H1 (cell line): ENCODE measurements around the gene LARGE2. TPM values are rescaled to one million over a fixed set of nuclear protein-coding genes. Genes with fewer than 3 reads are reported as not detected.

Experiments used
- polyA plus RNA-seq, 7 experiments: library from polyadenylated mRNA; depleted of rRNA in 3 of 7; stranded (reverse) in 5 of 7; unstranded in 2 of 7; fragments of >200 nt in 5 of 7; fragments of 200-250 nt in 2 of 7; gene quantifications; 1 replicate in 5 of 7; 2 replicates in 1 of 7; 4 replicates in 1 of 7; pipeline versions ENCODE4 v1.2.1 to v1.2.3, GENCODE V29; 2011 to 2013; ENCODE audit warnings: missing spikeins in 2 of 7, mixed read lengths in 2 of 7
- total RNA-seq: library from RNA; stranded (reverse); fragmentation: NEBNext Ultra II Directional; extraction: Animal tissue kit (Norgen Biotek cat#: 25700); gene quantifications from 2 replicates; pipeline ENCODE4 v1.2.1, GENCODE V29; 2021
- TF ChIP-seq, protein P1 (sequence below): IDR thresholded peaks from 2 replicates; pipeline ENCODE4 v1.6.1; 2012; ENCODE audit warnings: low read length, inconsistent platforms

LARGE2 gene
- total and polyA plus RNA-seq, 2 of the 8 experiments (the other 6 are each of a cell fraction or from before 2014, with no cell fraction given), result 111 to 137 TPM

DNA sequence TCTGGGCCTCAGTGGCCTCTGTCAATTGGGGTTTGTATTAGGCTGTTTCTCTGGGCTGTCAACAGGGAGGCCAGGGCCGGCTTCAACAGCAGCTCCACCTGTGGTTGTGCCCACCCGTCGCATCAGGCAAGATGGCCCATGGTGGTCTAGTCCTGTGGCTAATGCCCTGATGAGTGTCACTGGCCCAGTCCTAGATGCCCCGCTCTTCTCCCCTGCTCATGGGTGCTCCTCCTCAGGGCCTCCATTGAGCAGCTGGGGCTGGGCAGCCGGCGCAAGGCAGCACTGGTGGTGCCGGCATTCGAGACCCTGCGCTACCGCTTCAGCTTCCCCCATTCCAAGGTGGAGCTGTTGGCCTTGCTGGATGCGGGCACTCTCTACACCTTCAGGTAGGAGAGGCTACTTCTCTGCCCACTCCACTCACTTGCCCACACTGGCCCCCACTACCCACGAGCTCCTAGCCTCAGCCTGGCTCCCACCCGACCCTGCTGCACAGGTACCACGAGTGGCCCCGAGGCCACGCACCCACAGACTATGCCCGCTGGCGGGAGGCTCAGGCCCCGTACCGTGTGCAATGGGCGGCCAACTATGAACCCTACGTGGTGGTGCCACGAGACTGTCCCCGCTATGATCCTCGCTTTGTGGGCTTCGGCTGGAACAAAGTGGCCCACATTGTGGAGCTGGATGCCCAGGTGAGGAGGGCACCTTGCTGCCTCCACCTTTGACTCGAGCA is 5.4 kb downstream of the LARGE2 start (continued):
- TF ChIP-seq, protein P1, sequence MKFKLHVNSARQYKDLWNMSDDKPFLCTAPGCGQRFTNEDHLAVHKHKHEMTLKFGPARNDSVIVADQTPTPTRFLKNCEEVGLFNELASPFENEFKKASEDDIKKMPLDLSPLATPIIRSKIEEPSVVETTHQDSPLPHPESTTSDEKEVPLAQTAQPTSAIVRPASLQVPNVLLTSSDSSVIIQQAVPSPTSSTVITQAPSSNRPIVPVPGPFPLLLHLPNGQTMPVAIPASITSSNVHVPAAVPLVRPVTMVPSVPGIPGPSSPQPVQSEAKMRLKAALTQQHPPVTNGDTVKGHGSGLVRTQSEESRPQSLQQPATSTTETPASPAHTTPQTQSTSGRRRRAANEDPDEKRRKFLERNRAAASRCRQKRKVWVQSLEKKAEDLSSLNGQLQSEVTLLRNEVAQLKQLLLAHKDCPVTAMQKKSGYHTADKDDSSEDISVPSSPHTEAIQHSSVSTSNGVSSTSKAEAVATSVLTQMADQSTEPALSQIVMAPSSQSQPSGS, result no peak
- TF ChIP-seq, all 59 proteins: peak for 2
